ENCODE results near the gene SURF6.
"Not testable (repeated sequence)": the region's sequence is repeated elsewhere in the genome, so short reads cannot be mapped to it uniquely, and the experiment has no call there.

Gene SURF6

DNA sequence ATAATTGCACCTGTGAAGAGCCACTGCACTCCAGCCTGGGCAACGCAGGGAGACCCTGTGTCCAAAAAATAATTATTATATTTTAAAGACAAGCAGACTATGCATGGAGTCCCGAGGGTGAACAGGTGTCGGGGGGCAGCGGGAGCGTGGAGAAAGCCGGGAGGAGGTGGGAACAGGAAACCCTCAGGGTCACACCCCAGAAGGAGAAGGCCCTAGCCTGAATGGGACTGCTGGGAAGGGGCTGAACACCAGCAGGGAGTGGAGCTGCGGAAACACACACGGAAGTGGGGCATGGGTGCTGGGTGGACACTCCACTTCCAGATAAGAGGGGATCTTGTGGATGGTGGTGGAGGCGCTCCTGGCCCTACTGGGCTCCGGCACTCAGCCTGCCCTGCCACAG, 12.8 kb downstream of the SURF6 start:
- no peak for DNase-seq

DNA sequence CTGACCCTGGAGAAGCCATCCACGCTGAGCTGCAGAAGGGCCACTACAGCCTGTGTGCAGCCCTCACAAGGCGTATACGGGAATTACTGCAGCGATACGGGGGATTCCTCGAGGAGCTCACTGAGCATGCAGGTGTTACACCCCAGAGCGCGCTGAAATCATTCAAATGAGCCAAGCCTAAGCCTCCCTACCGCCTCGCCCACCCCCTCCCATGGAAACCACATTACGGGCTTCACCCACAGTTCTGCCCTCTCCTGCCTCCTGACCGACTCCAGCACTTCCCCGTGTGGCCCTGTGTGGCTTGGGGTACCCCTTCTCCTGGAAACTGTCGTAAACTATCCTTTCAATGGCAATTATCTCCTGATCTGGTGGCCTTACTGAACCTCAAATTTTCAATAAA, 13.3 kb downstream of the SURF6 start:
- no peak for DNase-seq

DNA sequence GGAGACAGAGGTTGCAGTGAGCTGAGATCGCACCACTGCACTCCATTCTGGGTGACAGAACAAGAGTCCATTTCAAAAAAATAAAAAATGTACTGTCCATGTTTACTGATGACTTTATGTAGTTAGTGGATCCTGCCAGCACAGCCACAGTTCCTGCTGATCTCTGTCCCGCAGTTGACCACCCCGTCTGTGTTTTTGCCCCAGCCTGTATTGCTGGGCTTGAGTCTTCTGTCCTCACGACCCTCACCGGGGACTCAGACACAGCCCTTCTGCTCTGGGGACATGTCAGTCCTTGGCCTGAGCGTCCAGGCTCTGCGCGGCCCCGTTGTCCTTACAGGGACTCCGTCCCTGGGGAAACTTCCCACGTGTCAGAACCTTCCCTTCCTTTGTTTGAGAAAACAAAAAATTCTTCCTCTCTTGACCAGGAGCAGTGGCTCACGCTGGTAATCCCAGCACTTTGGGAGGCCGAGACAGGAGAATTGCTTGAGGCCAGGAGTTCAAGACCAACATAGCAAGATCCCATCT, 14.5 kb downstream of the SURF6 start:
- no peak for DNase-seq

DNA sequence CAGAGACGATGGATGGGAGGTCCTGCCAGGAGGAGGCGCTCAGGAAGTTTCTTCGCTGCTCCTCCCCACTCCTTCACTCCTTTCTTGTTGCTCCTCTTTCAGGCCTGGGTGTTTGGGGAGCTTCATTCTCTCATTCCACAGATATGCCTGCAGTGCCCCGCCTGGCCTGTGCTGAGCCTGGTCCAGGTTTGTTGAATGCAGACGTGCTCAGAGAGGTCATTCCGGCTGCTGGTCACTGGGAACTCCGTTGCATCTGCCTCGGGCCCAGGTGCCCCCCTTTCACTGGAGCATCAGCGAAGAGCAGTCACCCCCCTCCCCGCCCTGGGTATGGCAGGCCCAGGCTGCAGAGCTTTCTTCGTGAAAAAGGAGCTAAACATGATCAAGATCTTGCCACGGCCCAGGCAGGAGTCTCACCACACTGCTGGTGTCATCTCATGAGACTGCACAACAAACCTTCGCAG, 15.5 kb downstream of the SURF6 start:
- no peak for DNase-seq

DNA sequence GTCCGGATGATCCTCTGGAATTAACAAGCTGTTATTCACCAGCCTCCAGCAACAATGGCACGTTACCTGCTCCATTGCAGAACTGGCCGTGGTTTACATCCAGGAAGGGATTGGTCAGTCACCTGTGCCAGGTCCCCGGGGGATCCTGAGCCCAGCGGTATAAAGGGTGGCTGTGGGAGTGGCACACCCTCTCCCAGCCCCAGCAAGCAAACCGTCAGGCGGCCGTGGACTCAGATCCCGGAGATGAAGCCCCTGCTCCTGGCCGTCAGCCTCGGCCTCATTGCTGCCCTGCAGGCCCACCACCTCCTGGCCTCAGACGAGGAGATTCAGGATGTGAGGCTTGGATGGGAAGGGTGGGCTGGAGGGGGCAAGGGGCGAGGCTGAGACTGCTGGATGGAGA, 18.4 kb downstream of the SURF6 start:
- not testable (repeated sequence) for DNase-seq

DNA sequence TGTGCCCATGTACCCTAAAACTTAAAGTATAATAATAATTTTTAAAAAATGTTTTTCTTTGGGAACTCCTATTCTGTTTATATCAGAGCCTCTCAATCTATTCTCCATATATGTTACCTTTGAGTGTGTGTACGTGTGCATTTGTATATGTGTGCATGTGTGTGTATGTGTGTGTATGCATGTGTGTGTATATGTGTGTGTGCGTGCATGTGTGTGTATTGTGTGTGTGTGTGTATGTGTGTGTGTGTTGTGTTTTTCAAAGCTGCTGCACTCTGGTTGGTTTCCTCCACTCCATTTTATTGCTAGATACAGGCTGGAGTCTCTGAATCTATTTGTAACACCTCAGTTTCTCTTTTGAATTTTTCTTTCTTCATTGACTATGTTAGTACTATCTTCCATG, 20.0 kb downstream of the SURF6 start:
- no peak for DNase-seq

DNA sequence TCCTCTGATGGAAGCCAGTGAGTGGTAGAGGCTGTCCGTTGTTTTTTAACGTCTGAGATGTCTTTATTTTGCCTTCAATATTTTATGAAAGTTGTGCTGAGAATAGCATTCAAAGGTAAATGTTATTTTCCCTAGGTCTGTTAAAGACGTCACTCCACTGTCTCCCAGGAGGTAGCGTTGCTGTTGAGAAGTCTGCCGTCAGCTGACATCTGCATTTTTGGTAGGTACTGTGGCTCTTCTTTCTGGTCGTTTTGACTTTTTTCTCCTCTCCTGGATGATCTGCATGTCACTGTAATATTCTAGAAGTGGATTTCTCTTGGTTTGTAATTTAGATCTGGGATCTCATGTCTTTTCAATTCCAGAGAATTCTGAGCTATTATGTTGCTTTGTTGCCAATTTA, 26.4 kb downstream of the SURF6 start:
- no peak for DNase-seq

DNA sequence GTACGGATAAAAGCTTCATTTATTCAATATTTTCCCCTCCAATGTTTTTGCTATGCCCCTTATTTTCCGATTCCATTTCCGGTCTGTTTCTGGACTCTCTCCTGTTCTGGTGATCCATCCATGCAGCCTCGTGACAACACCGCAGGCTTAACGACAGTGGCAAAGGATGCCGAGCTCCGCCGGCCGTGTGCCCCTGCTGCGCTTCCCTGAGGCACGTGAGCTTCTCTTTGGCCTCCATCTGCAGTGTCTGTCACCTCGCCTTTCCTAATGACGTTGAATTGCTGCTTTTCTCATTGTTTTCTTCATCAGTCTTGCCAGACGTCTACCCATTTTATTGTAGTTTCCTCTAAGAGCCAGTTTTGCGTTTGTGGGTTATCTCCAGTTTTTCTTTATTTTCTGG, 28.7 kb downstream of the SURF6 start:
- DNase-seq: no peak

DNA sequence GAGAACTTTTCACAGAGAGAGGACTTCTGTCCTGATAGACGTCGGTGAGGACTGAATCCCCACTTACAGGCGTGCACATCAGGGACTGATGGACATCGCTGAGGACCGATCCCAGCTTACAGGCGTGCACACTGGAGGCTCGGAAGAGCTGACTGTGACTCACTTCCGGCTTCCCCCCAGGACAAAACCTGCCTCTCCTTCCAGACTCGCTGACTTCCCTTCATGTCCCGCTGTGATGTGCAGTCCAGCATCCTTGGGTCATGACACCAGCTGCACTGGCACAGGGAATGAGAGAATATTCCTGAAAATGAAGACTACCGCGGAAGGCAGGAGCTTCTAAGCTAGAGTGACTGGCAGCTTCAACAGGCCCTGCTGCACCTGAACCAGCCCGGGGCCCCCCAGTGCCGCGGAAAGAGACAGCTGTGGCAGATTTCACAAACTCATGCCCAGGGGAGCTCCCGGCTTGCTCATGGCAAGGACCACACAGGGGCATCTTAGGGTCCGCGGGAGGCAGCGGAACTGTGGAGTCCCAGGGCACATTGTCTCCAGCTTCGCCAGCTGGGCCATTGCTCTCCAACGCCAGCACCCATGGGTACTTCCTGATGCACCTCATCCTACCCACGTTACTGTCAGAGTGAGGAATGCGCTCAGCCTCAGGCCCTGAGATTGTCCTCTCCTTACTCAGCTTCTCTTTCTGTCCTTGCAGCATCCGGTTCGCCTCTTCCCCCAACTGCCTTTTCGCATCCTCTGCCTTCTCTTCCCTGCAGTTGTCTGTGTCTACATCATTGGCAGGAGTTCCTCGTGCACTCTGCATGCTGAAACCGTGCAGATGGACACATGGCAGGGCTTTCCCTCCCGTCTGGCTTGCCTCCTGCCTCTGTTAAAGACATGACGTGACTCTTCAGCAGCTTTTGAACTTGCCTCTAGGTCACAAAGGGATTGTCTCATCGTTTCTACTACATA, 29.5 kb downstream of the SURF6 start:
- DNase-seq: no peak

DNA sequence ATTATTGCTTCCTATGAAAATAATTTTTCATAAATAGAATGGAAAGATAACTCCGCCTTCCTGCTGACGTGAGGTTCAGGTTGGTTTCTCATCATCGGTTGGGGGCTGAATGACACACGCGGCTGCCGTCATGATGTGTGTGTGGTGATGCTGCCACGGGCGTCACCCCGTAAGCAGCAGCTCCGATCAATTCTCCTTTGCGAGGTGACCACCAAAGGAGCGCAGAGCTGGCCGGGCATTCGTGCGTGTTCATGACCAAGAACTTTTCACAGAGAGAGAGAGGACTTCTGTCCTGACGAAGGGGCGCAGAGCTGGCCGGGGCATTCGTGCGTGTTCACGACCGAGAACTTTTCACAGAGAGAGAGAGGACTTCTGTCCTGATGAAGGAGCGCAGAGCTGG, 30.3 kb downstream of the SURF6 start:
- DNase-seq: no peak

DNA sequence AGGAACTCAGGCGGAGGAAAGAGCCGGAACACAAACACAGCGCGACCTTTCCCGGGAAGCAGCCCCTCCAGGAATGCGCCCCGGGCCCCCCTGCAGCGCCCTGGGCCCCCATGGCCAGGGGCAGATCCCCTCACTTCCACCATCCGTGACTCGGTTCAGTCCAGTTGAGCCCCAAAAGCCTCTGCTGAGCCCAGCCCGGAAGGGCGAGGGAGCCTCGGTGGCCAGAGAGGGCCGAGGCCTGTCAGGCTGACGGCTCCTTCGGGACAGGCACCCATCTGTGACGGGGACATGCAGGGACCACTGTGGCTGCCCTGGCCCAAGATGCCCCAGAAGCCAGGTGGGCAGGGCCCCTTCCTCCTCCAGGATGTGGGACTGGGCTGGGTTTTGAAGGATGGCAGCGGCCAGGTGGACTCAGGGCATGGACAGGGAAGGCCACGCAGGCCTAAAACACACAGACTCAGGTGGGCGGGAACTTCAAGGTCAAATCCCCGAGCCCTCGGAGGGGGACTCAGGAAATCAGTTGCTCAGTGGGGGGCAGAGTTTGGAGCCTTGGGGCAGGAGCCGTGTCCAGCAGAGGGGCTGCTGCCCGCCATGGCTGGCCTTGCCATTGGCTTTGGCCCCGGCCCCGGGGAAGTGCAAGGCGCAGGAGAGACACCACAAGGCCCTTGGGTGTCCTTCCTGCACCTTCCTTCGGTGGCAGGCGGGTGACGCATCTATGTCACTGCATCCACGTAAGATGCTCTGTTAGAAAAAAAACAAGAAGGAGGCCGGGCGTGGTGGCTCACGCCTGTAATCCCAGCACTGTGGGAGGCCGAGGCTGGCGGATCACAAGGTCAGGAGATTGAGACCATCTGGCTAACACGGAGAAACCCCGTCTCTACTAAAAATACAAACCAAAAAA, 31.3 kb downstream of the SURF6 start:
- no peak for DNase-seq

DNA sequence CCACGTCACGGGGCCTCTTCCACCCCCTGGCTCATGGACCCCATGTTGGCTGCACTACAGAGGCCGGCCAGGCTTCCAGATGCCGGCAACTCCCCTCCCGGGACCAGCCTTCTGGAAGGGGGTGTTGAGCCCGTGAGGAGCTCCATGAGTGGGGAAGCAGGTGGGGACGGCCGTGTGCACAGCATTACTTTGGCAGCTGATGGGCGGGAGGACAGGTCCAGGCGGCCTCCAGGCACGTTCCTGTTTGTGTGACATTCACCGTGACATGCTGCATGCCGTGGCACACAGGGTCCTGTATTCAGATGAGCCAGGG, 31.9 kb downstream of the SURF6 start:
- DNase-seq: no peak

DNA sequence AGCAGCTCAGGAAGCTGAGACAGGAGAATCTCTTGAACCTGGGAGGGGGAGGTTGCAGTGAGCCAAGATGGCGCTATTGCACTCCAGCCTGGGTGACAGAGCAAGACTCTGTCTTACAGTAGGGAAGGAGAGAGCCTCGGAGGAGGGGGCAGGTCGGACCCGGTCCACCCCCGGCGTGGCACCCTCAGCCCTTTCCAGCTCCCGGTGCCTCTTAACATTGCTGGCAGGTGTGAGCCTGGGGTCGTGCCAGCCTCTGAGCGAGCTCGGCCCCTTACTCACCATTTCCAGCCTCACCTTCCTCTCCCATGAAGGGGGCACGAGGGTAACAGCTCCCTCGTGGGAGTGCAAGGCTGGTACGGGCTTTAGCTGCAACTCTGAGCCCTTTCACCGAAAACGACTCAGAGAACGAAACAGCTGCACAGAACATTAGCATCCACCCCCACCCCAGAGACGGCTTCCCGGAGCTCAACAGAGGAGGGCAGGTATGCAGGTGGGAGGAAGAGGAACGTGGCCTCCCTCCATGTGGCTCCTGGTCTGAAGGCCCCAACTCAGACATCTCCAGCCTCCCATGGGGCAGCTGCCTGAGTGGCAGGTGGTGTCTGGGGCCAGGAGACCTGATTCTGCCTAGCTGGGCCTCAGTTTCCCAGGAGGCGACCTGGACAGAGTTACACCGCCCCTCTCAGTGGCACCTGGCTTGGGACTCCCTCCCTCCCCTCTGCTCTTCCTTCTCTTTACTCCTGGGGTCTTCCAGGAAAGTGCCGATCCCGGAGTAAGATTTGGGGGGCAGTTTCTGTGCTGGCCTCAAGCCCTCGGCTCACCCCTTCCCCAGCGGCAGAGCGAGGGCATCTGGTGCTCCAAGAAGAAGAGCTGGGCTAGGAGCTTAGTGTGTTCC, 32.5 kb downstream of the SURF6 start:
- no peak for DNase-seq

DNA sequence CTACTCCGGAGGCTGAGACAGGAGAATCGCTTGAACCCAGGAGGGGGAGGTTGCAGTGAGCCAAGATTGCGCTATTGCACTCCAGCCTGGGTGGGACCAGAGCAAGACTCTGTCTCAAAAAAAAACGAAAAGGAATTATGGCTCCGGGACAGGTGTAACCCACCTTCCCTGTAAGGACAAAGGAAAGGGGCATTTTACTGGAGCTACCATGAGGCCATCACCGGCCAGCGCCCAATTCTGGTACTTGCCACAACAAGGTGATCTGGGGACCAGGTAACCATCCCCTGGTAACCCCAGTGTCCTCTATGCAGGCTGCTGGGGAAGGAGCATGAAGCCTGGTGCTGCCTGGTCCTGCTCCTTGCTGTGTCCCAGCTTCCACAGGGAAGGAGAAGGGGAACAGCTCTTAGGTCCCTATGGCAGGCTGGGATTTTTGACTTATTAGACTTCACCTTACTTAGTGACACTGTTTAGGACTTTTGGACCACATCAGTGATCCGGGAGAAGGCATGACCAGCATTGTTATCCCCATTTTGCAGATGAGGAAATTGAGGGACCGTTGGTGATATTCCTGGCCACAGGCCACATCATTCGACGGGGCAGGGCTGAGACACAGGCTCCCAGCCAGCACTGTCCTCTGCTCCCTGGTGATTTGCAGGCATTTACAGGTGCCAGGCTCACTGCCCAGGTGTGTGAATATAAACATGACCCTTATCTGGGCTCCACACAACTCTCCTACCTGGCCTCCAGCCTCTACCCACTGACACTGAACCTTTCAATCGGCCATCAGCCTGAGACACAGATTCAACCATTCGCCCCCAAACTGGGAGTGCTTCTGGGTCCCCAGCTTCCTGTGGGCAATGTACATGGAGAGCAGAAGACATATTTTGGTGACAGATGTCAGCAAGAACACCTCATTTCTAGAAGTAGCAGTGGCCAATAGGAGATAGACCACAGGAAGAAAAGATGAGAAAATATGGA, 34.4 kb downstream of the SURF6 start:
- DNase-seq: no peak

DNA sequence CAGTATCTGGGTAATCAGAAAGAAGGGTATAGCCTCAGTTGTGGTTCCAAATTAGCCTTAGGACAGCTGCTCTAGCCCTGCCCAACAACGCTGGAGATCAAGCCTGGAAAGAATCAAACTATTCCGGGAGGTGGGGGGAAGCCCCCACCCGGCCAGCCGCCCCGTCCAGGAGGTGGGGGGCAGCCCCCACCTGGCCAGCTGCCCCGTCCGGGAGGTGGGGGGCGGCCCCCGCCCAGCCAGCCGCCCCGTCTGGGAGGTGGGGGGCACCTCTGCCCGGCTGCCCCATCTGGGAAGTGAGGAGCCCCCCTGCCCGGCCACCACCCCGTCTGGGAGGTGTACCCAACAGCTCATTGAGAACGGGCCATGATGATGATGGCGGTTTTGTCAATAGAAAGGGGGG, 36.0 kb downstream of the SURF6 start:
- DNase-seq: not testable (repeated sequence)

DNA sequence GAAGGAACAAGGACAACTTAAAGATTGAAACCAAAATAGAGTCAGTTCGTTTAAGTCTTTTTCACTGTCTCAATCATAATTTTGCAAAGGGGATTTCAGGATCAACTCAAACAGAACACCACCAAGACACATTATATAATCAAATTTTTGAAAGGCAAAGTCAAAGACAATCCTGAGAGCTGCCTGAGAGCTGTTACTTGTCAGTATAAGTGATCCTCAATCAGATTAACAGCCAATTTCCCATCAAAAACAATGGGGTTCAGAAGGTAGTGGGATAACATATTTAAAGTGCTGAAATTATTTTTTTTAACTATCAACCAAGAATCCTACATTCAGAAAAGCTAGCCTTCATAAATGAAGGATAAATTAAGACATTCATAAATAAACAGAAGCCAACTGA, 41.7 kb downstream of the SURF6 start:
- DNase-seq: no peak

DNA sequence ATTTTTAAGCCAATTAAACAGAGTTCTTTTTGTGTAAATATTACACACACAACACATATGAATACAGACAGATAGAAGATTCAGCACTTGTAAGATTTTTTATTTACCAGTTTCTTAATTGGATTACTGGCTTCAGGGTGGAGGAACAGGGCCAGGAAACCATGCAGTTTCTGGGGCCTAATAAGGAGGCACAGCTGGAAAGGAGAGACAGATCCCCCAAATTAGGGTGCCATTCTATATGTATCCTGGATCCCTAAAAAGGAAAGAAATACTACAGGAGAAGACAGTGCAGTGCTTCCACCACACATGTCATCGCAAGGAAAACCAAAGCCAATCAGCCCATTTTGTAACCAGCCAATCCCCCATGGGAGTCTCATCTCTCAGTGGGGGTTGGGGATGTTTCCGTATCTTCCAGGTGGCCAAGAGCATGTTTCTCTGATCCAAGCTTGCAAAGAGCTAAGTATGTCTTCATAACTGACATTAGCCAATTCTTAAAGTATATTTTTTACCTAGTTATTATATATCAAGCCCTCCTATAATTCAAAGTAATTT, 45.2 kb downstream of the SURF6 start:
- no peak for DNase-seq

DNA sequence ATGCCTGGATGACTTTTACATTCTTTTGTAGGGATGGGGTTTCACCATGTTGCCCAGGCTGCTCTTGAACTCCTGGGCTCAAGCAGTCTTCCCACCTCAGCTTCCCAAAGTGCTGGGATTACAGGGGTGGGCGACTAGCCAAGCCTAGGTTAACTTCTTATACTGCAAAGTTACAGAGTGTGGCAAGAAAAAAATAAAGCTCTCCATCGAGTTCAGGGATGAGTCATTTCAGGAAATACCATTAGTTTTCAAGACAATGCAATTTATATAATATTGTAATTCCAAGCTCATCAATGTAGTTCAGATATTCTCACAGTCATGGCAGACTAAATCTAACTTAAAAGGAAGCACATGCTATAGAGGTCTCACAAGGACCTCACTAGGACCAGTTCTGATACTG, 49.5 kb downstream of the SURF6 start:
- no peak for DNase-seq

DNA sequence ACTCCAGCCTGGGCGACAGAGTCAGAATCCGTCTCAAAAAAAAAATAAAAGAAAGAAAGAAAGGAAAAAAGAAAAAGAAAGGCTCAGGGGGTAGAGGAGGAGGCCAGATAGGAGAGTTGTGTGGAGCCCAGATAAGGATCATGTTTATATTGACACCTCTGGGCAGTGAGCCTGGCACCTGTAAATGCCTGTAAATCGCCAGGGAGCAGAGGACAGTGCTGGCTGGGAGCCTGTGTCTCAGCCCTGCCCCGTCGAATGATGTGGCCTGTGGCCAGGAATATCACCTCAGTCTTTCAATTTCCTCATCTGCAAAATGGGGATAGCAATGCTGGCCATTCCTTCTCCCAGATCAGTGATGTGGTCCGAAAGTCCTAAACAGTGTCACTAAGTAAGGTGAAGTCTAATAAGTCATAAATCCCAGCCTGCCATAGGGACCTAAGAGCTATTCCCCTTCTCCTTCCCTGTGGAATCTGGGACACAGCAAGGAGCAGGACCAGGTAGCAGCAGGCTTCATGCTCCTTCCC, 50.7 kb downstream of the SURF6 start:
- no peak for DNase-seq

DNA sequence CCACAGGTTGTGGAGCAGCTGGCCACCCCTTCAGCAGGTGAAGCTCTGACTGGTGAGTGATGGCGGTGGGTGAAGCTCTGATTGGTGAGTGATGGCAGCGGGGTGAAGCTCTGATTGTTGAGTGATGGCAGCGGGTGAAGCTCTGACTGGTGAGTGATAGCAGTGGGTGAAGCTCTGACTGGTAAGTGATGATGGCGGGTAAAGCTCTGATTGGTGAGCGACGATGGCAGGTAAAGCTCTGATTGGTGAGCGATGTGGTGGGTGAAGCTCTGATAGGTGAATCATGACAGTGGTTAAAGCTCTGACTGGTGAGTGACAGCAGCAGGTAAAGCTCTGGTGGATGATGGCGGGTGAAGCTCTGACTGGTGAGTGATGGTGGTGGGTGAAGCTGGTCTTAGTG, 51.6 kb downstream of the SURF6 start:
- DNase-seq: no peak
